Subcutaneous abdominal adipose tissue (tissue), 5 donors: ENCODE results near the gene ATP8B4.

ENCODE experiments used
- H3K27ac ChIP-seq: one replicate; pipeline ENCODE4 v1.7.0; 2013; ENCODE audit warnings: low read depth, mild to moderate bottlenecking, inconsistent platforms, low read length, moderate library complexity
- H3K27me3 ChIP-seq, 5 donors: one replicate each; pipeline ENCODE4 v1.7.0; 2013; ENCODE audit warnings: low read length in 5 of 5, inconsistent platforms in 1 of 5; ENCODE audit not compliant: control insufficient read depth in 5 of 5, insufficient read depth in 4 of 5
- H3K36me3 ChIP-seq, 5 donors: one replicate each; pipeline ENCODE4 v1.7.0; 2013; ENCODE audit warnings: low read length in 5 of 5; ENCODE audit not compliant: control insufficient read depth in 5 of 5, insufficient read depth in 5 of 5
- H3K4me1 ChIP-seq, 5 donors: one replicate each; pipeline ENCODE4 v1.7.0; 2013; ENCODE audit warnings: low read length in 5 of 5, mild to moderate bottlenecking in 3 of 5, moderate library complexity in 1 of 5; ENCODE audit not compliant: control insufficient read depth in 5 of 5, insufficient read depth in 5 of 5
- H3K4me3 ChIP-seq, 5 donors: one replicate each; pipeline ENCODE4 v1.7.0; 2013; ENCODE audit warnings: low read length in 5 of 5, low read depth in 1 of 5
- H3K9ac ChIP-seq, 5 donors: one replicate each; pipeline ENCODE4 v1.7.0; 2013; ENCODE audit warnings: low read length in 5 of 5, mild to moderate bottlenecking in 4 of 5, moderate library complexity in 3 of 5
- H3K9me3 ChIP-seq, 5 donors: one replicate each; pipeline ENCODE4 v1.7.0; 2013; ENCODE audit warnings: low read length in 5 of 5; ENCODE audit not compliant: control insufficient read depth in 5 of 5
- donor health status: healthy.
- donor health status: healthy.
- donor health status: healthy.
- donor health status: healthy.
- donor health status: healthy.

Gene ATP8B4

DNA sequence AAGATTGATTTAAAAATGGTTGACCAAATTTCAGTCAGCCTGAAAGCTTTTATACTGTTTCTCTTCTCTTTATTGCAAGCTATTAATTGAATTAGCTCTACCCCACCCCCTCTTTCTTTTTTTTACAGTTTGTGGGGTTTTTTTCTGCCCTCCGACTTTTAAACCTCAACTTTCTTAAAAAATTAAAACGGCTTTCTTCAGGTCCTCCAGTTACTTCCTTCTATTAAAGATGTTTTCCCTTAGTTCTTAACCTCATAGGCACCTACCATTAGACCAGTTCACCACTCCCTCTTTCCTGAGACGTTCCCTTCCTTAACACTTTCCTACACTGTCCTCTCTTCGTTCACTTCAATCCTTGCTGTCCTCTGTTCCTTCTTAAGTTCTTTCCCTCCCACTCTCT is 52.4 kb downstream of the ATP8B4 start:
- no peak overlapping the region for H3K4me3 ChIP-seq
- H3K9me3 ChIP-seq = no peaks in the 10 kb centered on the region
- H3K36me3 ChIP-seq = no peaks in the 10 kb centered on the region
- H3K9ac ChIP-seq = no peak overlapping the region
- H3K27ac ChIP-seq = no peak overlapping the region
- peaks cover 0 to 6% (median 0%) of the 10 kb centered on the region in 5 donors for H3K4me1 ChIP-seq
- H3K27me3 ChIP-seq = no peaks in the 10 kb centered on the region

DNA sequence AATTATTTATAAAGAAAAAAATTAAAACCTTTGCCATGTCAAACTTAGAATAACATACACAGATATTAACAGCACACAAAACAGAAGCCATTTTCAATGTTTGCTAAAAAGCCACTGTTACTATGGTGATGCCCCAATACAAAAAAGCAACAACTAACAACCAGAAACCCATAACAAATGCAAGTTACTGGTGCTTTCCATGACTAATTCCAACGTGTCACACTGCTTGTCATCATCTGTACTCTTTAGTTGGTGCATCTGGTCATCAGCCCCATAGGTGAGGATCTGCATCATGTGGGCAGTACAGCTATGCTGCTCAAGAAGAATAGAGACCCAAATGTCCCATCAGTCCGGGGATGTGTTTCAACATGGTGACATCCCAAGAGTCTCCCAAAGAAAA is 52.8 kb downstream of the ATP8B4 start:
- no peaks in the 10 kb centered on the region for H3K27me3 ChIP-seq
- H3K36me3 ChIP-seq = no peaks in the 10 kb centered on the region
- no peak overlapping the region for H3K27ac ChIP-seq
- no peaks in the 10 kb centered on the region for H3K9me3 ChIP-seq
- no peak overlapping the region for H3K4me3 ChIP-seq
- no peak overlapping the region for H3K9ac ChIP-seq
- H3K4me1 ChIP-seq = peaks cover 0 to 6% (median 0%) of the 10 kb centered on the region in 5 donors

DNA sequence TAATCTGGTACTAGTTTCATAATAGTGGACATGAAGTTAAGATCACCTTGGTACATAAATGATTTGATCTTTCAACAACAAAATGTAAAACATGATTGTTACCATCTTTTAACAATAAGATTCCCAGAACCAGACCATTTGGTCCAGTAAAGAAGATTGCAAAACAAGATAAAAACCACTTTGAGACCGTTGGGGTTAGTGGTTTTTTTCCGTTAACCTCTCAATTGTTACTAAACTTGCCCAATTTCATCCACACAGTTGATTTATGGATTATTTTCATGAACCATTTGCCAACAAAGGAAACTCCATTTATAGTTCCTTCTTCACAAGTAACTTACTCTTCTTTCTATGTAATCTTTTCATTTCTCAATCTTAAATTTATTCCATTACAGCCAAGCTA is 53.8 kb downstream of the ATP8B4 start:
- Histone ChIP-seq H3K36me3 (no peaks in the 10 kb centered on the region), H3K4me3 (no peak overlapping the region), H3K9ac (no peak overlapping the region), H3K9me3 (no peaks in the 10 kb centered on the region), H3K27me3 (no peaks in the 10 kb centered on the region), H3K27ac (no peak overlapping the region), H3K4me1 (peaks cover 0 to 11% (median 2%) of the 10 kb centered on the region in 5 donors)

DNA sequence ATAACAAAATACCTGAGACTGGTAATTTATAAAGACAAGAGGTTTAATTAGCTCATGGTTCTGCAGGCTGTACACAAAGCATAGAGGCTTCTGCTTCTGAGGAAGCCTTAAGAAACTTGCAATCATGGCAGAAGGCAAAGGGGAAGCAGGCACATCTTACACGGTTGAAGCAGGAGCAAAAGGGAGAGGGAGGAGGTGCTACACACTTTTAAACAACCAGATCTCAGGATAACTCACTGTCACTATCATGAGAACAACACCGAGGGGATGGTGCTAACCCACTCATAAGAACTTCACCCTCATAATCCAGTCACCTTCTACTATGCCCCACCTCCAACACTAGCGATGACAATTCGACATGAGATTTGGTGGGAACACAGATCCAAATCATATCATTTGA is 54.4 kb downstream of the ATP8B4 start:
- Histone ChIP-seq H3K9me3 (no peaks in the 10 kb centered on the region), H3K4me1 (peaks cover 0 to 17% (median 8%) of the 10 kb centered on the region in 5 donors), H3K27ac (no peak overlapping the region), H3K27me3 (no peaks in the 10 kb centered on the region), H3K4me3 (no peak overlapping the region), H3K9ac (no peak overlapping the region), H3K36me3 (no peaks in the 10 kb centered on the region)

DNA sequence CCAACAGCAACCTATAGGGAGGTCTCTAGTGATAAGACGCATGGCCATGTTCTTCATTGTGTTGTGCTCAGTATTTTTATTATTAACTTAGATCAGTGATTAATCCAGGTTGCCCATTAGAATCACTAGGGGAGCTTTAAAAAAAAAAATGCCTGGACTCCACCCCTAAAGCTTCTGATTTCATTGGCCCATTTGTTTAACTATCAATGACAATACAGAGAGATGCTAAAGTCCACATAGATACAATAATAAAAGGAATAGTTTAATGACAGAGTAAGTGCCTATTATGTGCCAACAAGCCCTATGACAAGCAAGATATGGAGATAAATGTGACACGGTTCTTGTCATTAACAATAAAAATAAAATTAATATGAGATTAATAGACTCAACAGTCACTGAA is 55.8 kb downstream of the ATP8B4 start:
- no peaks in the 10 kb centered on the region for H3K27me3 ChIP-seq
- H3K9ac ChIP-seq = no peak overlapping the region
- H3K4me3 ChIP-seq = no peak overlapping the region
- no peaks in the 10 kb centered on the region for H3K9me3 ChIP-seq
- peaks cover 3 to 29% (median 22%) of the 10 kb centered on the region in 5 donors for H3K4me1 ChIP-seq
- no peak overlapping the region for H3K27ac ChIP-seq
- no peaks in the 10 kb centered on the region for H3K36me3 ChIP-seq

DNA sequence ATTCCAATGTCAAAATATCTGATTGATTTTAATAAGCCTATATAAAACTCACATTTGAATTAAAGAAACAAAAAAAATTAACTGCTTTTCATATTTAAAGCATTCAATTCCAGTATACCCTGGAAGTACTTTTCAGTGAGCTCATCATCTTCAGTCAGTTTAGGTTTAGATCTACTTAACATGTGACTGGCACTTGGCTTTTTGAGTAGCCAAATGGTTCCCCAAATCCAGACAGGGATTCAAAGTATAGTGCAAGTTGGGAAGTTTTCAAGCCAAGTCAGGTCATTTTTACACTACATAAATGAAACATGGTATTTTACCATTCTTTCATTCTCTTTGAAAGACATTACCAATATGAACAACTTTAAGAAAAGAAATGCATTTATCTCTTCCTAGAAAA is 57.5 kb downstream of the ATP8B4 start:
- Histone ChIP-seq H3K9me3 (no peaks in the 10 kb centered on the region), H3K9ac (no peak overlapping the region), H3K36me3 (no peaks in the 10 kb centered on the region), H3K4me3 (no peak overlapping the region), H3K27ac (no peak overlapping the region), H3K4me1 (peaks cover 3 to 33% (median 25%) of the 10 kb centered on the region in 5 donors), H3K27me3 (no peaks in the 10 kb centered on the region)

DNA sequence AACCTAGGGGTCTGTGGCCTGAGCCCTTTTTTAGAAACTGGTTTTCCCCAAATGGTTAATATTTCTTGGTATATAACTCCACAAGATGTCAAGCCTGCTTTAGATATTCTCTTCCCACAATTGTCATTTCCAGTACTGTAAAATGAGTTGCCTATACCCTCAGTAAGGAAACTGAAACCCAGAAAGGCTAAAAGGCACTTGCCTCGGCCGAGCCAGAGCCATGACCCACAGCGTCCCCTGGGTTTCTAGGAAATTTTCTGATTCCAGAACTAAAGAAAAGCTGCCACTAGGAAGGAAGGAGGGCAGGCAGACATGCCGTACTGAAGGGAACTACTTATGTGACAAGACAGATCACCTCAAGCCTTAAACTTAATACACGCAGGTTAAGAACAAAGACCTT is 59.1 kb downstream of the ATP8B4 start:
- Histone ChIP-seq H3K36me3 (no peaks in the 10 kb centered on the region), H3K27ac (peak overlapping the region; percentile 82)

DNA sequence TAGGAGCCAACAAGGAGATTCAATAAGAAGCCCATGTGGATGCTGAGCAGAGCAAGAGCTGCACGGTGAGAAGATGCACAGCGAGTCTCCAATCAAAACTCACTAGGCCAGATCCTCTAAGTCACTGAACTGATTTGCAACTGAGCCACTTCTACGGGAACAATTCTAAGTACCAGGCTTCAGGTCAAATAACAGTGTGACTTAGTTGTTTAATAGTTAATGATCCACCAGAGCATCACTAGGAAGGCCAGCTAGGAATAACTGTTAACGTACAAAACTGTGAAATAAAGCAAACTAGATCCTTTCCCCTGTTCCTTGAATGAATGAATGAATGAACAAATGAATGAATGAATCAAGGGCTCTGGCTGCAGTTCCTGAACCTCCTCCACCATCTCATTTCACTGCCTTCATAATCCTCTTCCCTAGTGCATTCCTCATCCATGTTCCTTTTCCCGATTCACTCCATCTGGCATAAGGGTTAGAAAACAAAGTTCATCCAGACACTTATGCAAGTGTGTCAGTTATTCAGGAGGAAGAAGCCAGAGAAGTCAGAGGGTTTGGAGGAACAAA is 59.7 kb downstream of the ATP8B4 start:
- H3K9ac ChIP-seq = peak overlapping the region in 2 of 5 donors; percentile 32 to 64
- peak overlapping the region; percentile 82 for H3K27ac ChIP-seq
- no peaks in the 10 kb centered on the region for H3K27me3 ChIP-seq
- H3K4me1 ChIP-seq = peaks cover 8 to 43% (median 40%) of the 10 kb centered on the region in 5 donors
- H3K36me3 ChIP-seq = no peaks in the 10 kb centered on the region
- peak overlapping the region in 3 of 5 donors; percentile 10 to 33 (median 31) for H3K4me3 ChIP-seq
- H3K9me3 ChIP-seq = no peaks in the 10 kb centered on the region

More for the DNA sequence above, 59.1 kb downstream of the ATP8B4 start:
- Histone ChIP-seq H3K9ac (peak overlapping the region in 3 of 5 donors; percentile 31 to 64 (median 32)), H3K27me3 (no peaks in the 10 kb centered on the region), H3K4me1 (peaks cover 8 to 39% (median 38%) of the 10 kb centered on the region in 5 donors), H3K9me3 (no peaks in the 10 kb centered on the region), H3K4me3 (peak overlapping the region in 3 of 5 donors; percentile 10 to 33 (median 31))

DNA sequence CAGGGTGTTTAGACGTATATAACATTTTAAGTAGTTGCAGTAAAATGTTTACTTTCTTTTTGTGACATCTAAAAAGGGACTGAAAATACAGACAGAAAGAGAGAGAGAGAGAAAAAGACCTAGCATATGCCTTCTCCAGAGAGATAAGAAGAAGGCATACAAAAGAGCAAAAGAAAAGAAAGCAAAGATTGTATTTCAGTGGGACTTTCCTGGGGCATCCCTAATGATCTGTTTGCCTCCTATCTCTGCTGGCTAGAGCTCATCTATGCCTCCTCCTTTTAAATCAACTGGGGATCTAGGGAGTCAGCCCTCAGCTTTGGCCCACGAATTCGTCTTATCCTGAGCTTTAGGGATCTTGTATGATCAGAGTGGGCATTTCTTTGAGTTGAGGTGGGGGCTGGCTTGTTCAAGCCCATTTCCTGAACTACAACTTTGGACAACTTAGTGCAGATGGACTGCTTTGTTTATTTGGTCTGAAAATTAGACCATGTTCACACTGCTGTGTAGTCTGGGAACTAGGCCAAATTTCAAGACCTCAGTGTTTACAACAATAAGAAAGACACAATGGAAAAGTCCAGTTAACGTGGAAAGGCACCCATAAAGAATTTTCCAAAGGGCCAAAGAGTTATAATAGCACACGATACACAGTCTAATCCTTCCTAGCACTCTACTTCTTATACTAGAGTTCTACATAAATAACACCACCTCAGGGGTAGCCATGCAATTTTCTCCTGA is 61.0 kb downstream of the ATP8B4 start:
- no peak overlapping the region for H3K9ac ChIP-seq
- no peaks in the 10 kb centered on the region for H3K27me3 ChIP-seq
- H3K27ac ChIP-seq = no peak overlapping the region
- H3K4me3 ChIP-seq = no peak overlapping the region
- H3K4me1 ChIP-seq = peaks cover 8 to 47% (median 44%) of the 10 kb centered on the region in 5 donors
- no peaks in the 10 kb centered on the region for H3K36me3 ChIP-seq
- H3K9me3 ChIP-seq = no peaks in the 10 kb centered on the region

DNA sequence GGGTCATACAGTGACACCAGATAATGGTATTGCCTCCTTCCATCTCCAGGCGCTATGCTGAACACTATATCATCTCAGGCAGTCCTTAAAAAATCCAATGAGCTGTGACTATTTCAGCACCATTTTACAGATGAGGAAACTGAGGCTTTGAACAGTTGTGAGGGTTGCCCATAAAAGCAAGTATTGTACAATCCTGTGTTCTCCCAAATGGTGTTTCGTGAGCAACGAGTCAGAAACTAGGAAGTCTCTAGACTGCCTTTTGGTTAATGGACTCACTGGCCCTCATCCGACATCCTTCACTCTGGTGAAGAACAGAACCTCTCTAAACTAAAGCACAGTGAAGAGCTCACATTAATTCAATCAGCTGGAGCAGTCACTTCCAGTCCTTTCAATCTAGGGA is 61.8 kb downstream of the ATP8B4 start:
- Histone ChIP-seq H3K9ac (no peak overlapping the region), H3K4me3 (no peak overlapping the region), H3K27ac (no peak overlapping the region), H3K9me3 (no peaks in the 10 kb centered on the region), H3K36me3 (no peaks in the 10 kb centered on the region), H3K4me1 (peaks cover 8 to 49% (median 45%) of the 10 kb centered on the region in 5 donors), H3K27me3 (no peaks in the 10 kb centered on the region)
